Heart right ventricle (tissue), 16 donors: ENCODE data around the gene EEA1. TPM values are rescaled to one million over a fixed set of nuclear protein-coding genes. Genes with fewer than 3 reads are reported as not detected.
A peak's percentile ranks its signal among the peaks of the same experiment; 100 is the strongest.
"Not testable (repeated sequence)": the region's sequence is repeated elsewhere in the genome, so short reads cannot be mapped to it uniquely, and the experiment has no call there.

Source experiments
- ATAC-seq, 8 donors: fragments of 200-7000 bp; cut with Tn5 transposase; one replicate each; pipeline ENCODE4 v1.9.1; 2020; ENCODE audit warnings: mild to moderate bottlenecking in 8 of 8, moderate library complexity in 8 of 8, moderate number of reproducible peaks in 1 of 8
- DNase-seq, 2 donors: peaks; one replicate each; pipeline ENCODE4 v3.0.0-alpha.2; 2020
- H3K27ac ChIP-seq, 10 donors: fragments of 200-600 bp; sonication (generic) in 2 of 10; one replicate each; pipeline versions ENCODE4 v1.5.0 to v1.8.0; 2020 to 2022; ENCODE audit warnings: mild to moderate bottlenecking in 3 of 10
- H3K27me3 ChIP-seq, 7 donors: fragments of 200-600 bp; one replicate each; pipeline ENCODE4 v1.8.0; 2021 to 2022; ENCODE audit warnings: mild to moderate bottlenecking in 2 of 7
- H3K36me3 ChIP-seq, 9 donors: fragments of 200-600 bp; sonication (generic) in 1 of 9; one replicate each; pipeline versions ENCODE4 v1.5.0 to v1.8.0; 2020 to 2022; ENCODE audit warnings: mild to moderate bottlenecking in 2 of 9
- H3K4me1 ChIP-seq, 9 donors: fragments of 200-600 bp; sonication (generic) in 1 of 9; one replicate each; pipeline versions ENCODE4 v1.5.0 to v1.8.0; 2020 to 2022; ENCODE audit warnings: mild to moderate bottlenecking in 4 of 9
- H3K4me3 ChIP-seq, 10 donors: fragments of 200-600 bp; sonication (generic) in 2 of 10; one replicate each; pipeline versions ENCODE4 v1.5.0 to v1.8.0; 2020 to 2022; ENCODE audit warnings: mild to moderate bottlenecking in 7 of 10, moderate library complexity in 2 of 10
- H3K9me3 ChIP-seq, 11 donors: fragments of 200-600 bp in 10 of 11; sonication (generic) in 2 of 11; one replicate each; pipeline versions ENCODE4 v1.5.0 to v1.8.0; 2013 to 2022; ENCODE audit warnings: mild to moderate bottlenecking in 2 of 11, control low read depth in 1 of 11, moderate library complexity in 1 of 11
- WGBS, 2 donors: extraction: QIAGEN DNeasy Blood & Tissue Kit; methylation state at CpG; one replicate each; pipeline ENCODE4 v1.1.7; 2013; ENCODE audit warnings: inconsistent platforms in 1 of 2; 5-methylcytosine and 5-hydroxymethylcytosine counted together
- intact Hi-C, 10 donors: fragments of 100-400 bp; cut with DNase I; formaldehyde crosslinking; loops; one replicate each; pipeline versions ENCODE4 v1.11.1 to v1.14.2; 2022
- polyA plus RNA-seq, 2 donors: library from polyadenylated mRNA; stranded (reverse); fragments of 200-250 nt; gene quantifications; one replicate each; pipeline ENCODE4 v1.2.3, GENCODE V29; 2013
- total RNA-seq, 10 donors: library from RNA; stranded (reverse); fragmentation: NEBNext Ultra II Directional in 3 of 10; extraction: Animal tissue kit (Norgen Biotek cat#: 25700) in 3 of 10; gene quantifications; one replicate each; pipeline versions ENCODE4 v1.2.1 to v1.2.4, GENCODE V29; 2021 to 2023
- TF ChIP-seq, protein P1 (sequence below), 9 donors: fragments of 200-600 bp; sonication (generic) in 2 of 9; IDR thresholded peaks; one replicate each; pipeline versions ENCODE4 v1.5.0 to v1.8.0; 2021 to 2022; ENCODE audit warnings: antibody characterized with exemption in 9 of 9, mild to moderate bottlenecking in 5 of 9, moderate library complexity in 1 of 9
- donor health status: Arrhythmogenic right ventricular cardiomyopathy.
- donor health status: ischemic (EF 13 %, LVEDD 7.1; RV severe dilation, severe dysfunction).
- donor health status: healthy with polysubstance abuse.
- donor health status: DM: no; HTN: yes; CAD: no.
- donor health status: DM: no; HTN: no; CAD: no.
- donor health status: ischemic (EF 25% LVEDD 6.9; RV normal size, moderate dysfunction).
- donor health status: ischemic (EF 25% LVEDD 5.7; RV mildly dilated, moderate dysfunction).
- donor health status: healthy.
- donor health status: DM: yes; HTN: yes; CAD: no.
- donor health status: Ischemic cardiomyopathy.
- donor health status: ischemic (EF 35%, LVEDD 5.7; RV mildly dilated, moderate dysfunction).
- donor health status: nonischemic (EF 11% LVEDD 7.7; RV severe dilation, severe dysfunction).
- donor health status: DM: yes; HTN: yes; CAD: no.
- donor health status: PGD.
- donor health status: ischemic (EF 29% LVEDD 5.4; RV normal size, mild dysfunction).
- donor health status: nonischemic (EF 23%, LVEDD 6.1; RV moderate dilation, normal function).

The EEA1 gene
- total and polyA plus RNA-seq, 12 donors, result 2.6 to 41.6 (median 30.5) TPM

DNA sequence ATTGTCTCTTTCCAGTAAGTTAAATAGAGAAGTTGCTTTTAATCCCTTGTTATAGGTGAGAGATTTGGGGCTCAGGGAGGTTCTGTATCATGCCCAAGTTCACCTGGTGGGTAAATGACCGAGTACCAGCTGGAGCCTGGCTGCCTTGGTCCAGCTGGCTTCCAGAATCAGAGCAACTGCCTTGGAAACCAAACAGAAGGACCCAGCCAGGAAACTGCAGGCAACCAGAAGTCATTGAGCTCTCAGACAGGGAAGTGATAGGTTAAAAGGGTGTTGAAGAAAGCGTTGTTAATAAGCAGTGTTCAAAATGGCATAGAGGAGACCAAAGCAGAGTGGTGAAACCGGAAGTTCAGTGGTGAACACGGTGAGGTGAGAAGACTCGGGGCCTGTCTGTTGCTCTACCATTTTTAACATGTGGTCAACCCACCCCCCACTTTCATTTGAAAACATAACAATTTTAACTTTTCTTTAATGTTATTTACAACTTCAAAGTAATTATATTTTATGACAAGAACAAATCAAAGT is 171.4 kb downstream of the EEA1 start:
- Histone ChIP-seq H3K27ac (peak overlapping the region in 4 of 10 donors; percentile 6 to 58 (median 32)), H3K27me3 (no peaks in the 10 kb centered on the region), H3K9me3 (peaks cover 0 to 11% (median 0%) of the 10 kb centered on the region in 11 donors), H3K4me3 (no peak overlapping the region), H3K4me1 (peaks cover 0 to 30% (median 10%) of the 10 kb centered on the region in 9 donors), H3K36me3 (no peaks in the 10 kb centered on the region)
- intact Hi-C loops, result no loop called here
- TF ChIP-seq, protein P1, sequence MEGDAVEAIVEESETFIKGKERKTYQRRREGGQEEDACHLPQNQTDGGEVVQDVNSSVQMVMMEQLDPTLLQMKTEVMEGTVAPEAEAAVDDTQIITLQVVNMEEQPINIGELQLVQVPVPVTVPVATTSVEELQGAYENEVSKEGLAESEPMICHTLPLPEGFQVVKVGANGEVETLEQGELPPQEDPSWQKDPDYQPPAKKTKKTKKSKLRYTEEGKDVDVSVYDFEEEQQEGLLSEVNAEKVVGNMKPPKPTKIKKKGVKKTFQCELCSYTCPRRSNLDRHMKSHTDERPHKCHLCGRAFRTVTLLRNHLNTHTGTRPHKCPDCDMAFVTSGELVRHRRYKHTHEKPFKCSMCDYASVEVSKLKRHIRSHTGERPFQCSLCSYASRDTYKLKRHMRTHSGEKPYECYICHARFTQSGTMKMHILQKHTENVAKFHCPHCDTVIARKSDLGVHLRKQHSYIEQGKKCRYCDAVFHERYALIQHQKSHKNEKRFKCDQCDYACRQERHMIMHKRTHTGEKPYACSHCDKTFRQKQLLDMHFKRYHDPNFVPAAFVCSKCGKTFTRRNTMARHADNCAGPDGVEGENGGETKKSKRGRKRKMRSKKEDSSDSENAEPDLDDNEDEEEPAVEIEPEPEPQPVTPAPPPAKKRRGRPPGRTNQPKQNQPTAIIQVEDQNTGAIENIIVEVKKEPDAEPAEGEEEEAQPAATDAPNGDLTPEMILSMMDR (IDR thresholded peaks at IDR 0.05), result no peak
- ATAC-seq (peak in 3 of 8 donors; percentile 20 to 38 (median 27)), DNase-seq (no peak)
- WGBS, 2 donors, result 58 to 74% methylated on average over 5 of the region's 5 CpGs

DNA sequence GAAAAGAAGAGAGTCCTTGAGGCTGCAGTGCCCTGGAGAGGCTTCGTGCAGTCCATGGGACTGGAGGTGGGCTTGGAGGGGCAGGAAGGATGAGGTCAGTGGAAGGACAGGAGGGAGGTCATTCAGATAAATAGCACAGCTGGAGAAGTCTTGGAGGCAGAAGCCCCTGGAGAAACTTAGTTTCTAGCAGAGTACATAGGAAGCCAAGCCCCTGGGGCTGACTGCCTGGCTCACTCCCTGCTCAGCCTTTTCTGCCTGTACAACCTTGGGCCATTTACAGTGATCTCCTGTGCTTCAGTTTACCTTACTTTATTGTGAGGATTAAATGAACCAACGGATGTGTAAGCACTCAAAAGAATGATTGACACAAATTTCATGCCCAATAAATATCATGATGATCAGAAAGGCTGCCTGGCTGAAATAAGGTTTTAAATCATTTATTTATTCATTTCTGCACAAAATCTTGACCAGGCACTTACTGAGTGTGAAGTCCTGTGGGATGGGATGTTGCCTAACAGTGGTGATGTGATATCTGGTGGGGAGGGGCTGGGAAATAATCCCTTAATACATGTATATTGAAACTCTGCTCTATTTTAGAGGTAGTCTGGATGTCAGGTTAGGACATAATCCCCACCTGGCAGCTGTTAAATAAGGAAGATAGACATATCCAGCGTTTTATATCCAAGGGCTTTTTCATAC is 172.0 kb downstream of the EEA1 start:
- H3K4me3 ChIP-seq, result no peak overlapping the region
- TF ChIP-seq, protein P1 (IDR thresholded peaks at IDR 0.05), result no peak
- 65 to 70% methylated on average over 3 of the region's 3 CpGs for WGBS, 2 donors

DNA sequence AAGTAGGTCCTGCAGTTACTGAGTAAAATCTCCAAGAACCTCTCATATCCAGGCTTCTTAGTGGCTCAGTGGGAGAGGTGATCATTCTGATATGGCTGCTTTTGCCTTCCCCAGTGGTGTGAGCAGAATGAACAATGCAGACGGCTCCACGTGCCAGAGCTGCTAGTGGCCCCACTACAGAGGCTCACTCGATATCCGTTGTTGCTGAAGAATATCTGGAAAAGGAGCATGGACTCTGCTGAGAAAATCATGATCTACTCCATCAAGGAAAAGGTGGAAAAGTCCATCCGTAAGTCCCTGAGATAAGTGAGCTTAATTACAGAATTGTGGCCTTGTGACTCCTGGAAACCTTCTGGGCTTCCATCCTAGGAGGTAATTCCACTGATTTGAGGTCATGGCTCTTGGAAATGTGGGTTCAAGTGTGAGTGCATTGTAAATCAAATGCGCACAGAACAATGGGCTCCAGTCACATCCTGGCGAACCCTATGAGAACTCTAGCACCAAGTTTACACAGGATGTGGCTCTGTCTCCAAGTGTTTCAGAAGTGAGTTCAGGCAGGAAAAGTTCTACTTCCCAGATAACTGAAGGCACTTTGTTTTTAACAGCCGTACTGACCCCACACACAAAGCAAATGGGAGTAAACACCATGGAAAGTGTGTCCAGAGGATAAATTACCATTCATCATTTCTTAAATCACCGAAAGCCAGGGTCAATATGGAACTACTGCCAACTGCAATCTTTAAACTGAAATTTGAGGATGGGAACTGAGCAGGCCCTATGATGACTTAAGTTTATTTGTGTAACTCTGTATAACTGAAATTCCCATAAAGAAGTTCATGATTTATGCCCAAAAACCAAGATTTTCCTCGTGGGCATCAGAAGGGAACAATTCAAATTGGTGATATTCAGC is 174.9 kb downstream of the EEA1 start:
- H3K36me3 ChIP-seq, result no peaks in the 10 kb centered on the region
- peaks cover 0 to 30% (median 10%) of the 10 kb centered on the region in 9 donors for H3K4me1 ChIP-seq
- TF ChIP-seq, protein P1 (IDR thresholded peaks at IDR 0.05), result no peak
- intact Hi-C loops, result no loop called here
- no peaks in the 10 kb centered on the region for H3K27me3 ChIP-seq
- peak; percentile 44 to 90 (median 83) for ATAC-seq
- peak overlapping the region in 8 of 10 donors; percentile 32 to 76 (median 59) for H3K27ac ChIP-seq
- DNase-seq, result peak in 1 of 2 donors; percentile 60
- 62 to 69% methylated on average over 10 of the region's 10 CpGs for WGBS, 2 donors
- H3K4me3 ChIP-seq, result no peak overlapping the region
- no peaks in the 10 kb centered on the region for H3K9me3 ChIP-seq

More for the DNA sequence above, 172.0 kb downstream of the EEA1 start:
- Histone ChIP-seq H3K27ac (peak overlapping the region in 4 of 10 donors; percentile 18 to 58 (median 32)), H3K36me3 (no peaks in the 10 kb centered on the region), H3K27me3 (no peaks in the 10 kb centered on the region), H3K4me1 (peaks cover 0 to 30% (median 10%) of the 10 kb centered on the region in 9 donors), H3K9me3 (peaks cover 0 to 9% (median 0%) of the 10 kb centered on the region in 11 donors)
- ATAC-seq, result peak; percentile 20 to 60 (median 48)
- intact Hi-C loops, result no loop called here
- DNase-seq, result no peak

DNA sequence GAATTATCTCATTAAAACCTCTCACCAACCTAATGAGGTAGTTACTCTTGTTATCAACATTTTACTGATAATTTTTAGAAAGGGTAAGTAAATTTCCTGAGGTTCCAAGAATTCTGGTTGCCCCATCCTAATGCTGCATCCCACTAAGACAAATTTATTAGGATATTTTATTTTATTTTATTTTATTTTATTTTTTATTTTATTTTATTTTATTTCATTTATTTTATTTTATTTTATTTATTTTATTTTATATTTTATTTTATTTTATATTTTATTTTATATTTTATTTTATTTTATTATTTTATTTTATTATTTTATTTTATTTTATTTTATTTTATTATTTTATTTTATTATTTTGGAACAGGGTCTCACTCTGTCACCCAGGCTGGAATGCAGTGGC is 179.4 kb downstream of the EEA1 start:
- H3K27me3 ChIP-seq, H3K9me3 ChIP-seq, H3K36me3 ChIP-seq, ATAC-seq, H3K4me3 ChIP-seq, DNase-seq, intact Hi-C loops, H3K27ac ChIP-seq: not testable (repeated sequence)
- H3K4me1 ChIP-seq, result peaks cover 0 to 28% (median 19%) of the 10 kb centered on the region in 9 donors
